Limb (tissue), 2 donors: ENCODE data around the gene NRTN.

Experiments used
- DNase-seq, 2 donors: peaks; one replicate each; pipeline ENCODE4 v3.0.0-alpha.2; 2016; ENCODE audit errors: extremely low spot score in 2 of 2

NRTN gene

GRCh38 chr19:5789886-5790558 lies 14.8 kb upstream of the NRTN start:
- DNase-seq, result no peak

- peak; percentile 97 for DNase-seq
Observed at GRCh38 chr19:5790559-5791520, 14.0 kb upstream of the NRTN start, which contains the start of gene DUS3L. TSS of gene DUS3L (minus strand) at chr19:5791163. CDS start at chr19:5791141, 22 bp downstream.

- no peak for DNase-seq
Observed at GRCh38 chr19:5792224-5792623, 12.6 kb upstream of the NRTN start.

GRCh38 chr19:5793188-5793587 lies 11.7 kb upstream of the NRTN start:
- DNase-seq, result no peak

- no peak for DNase-seq
Observed at GRCh38 chr19:5795382-5795919, 9.4 kb upstream of the NRTN start.

- no peak for DNase-seq
Observed at GRCh38 chr19:5798244-5798643, 6.6 kb upstream of the NRTN start.

- no peak for DNase-seq
Observed at GRCh38 chr19:5799247-5800241, 5.3 kb upstream of the NRTN start.

GRCh38 chr19:5800361-5801270 lies 4.3 kb upstream of the NRTN start:
- DNase-seq, result no peak

GRCh38 chr19:5801796-5802619 lies 2.9 kb upstream of the NRTN start:
- peak; percentile 57 to 85 for DNase-seq

GRCh38 chr19:5803441-5803751 lies 1.5 kb upstream of the NRTN start:
- no peak for DNase-seq

GRCh38 chr19:5803752-5804515 lies 933 bp upstream of the NRTN start:
- peak; percentile 92 to 97 for DNase-seq

GRCh38 chr19:5805462-5806132 lies 730 bp downstream of the NRTN start:
- peak; percentile 44 to 84 for DNase-seq

- DNase-seq, result no peak
Observed at GRCh38 chr19:5806133-5806489, 1.2 kb downstream of the NRTN start.

- DNase-seq, result no peak
Observed at GRCh38 chr19:5806905-5807304, 2.0 kb downstream of the NRTN start.

GRCh38 chr19:5808120-5808816 lies 3.4 kb downstream of the NRTN start:
- no peak for DNase-seq

- no peak for DNase-seq
Observed at GRCh38 chr19:5809053-5809452, 4.2 kb downstream of the NRTN start.

GRCh38 chr19:5809469-5809868 lies 4.6 kb downstream of the NRTN start:
- no peak for DNase-seq
